Measurements from ENCODE around the gene PPTC7. TPM values are rescaled to one million over a fixed set of nuclear protein-coding genes. Genes with fewer than 3 reads are reported as not detected.
"Not testable (repeated sequence)": the region's sequence is repeated elsewhere in the genome, so short reads cannot be mapped to it uniquely, and the experiment has no call there.

Gene PPTC7
- polyA plus RNA-seq, 1 experiment, result 11.4 TPM

DNA sequence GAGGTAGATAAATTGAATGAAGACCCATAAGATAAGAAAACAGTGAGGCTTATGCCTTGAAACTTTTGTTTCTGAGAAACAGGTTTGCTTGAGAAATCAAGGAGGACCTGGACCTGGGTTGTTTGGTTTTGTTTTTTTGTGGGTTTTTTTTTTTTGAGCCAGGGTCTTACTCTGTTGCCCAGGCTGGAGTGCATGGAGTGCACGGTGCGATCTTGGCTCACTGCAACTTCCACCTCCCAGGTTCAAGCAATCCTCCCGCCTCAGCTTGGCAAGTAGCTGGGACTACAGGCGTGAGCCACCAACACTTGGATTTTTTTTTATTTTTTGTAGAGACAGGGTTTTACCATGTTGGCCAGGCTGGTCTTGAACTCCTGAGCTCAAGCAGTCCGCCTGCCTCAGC, 9.0 kb upstream of the PPTC7 start:
- Histone ChIP-seq H3K9me3 (ENCODE audit: control insufficient read depth, insufficient read depth, low read length) (no peaks in the 10 kb centered on the region), H3K27ac (ENCODE audit: low read depth, low read length) (no peak overlapping the region), H3K4me3 (ENCODE audit: low read depth, low read length) (no peak overlapping the region), H3K27me3 (ENCODE audit: control insufficient read depth, insufficient read depth, low read length) (no peaks in the 10 kb centered on the region)
- DNase-seq (ENCODE audit: low read depth, low spot score), result no peak
- TF ChIP-seq, protein P1, sequence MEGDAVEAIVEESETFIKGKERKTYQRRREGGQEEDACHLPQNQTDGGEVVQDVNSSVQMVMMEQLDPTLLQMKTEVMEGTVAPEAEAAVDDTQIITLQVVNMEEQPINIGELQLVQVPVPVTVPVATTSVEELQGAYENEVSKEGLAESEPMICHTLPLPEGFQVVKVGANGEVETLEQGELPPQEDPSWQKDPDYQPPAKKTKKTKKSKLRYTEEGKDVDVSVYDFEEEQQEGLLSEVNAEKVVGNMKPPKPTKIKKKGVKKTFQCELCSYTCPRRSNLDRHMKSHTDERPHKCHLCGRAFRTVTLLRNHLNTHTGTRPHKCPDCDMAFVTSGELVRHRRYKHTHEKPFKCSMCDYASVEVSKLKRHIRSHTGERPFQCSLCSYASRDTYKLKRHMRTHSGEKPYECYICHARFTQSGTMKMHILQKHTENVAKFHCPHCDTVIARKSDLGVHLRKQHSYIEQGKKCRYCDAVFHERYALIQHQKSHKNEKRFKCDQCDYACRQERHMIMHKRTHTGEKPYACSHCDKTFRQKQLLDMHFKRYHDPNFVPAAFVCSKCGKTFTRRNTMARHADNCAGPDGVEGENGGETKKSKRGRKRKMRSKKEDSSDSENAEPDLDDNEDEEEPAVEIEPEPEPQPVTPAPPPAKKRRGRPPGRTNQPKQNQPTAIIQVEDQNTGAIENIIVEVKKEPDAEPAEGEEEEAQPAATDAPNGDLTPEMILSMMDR (IDR thresholded peaks at IDR 0.05; ENCODE audit: low read depth, low read length), result no peak
- ChIA-PET POLR2A (no interaction called here), CTCF (interaction anchor here (4.8 kb wide), 1 partner anchor 9 kb away, joined by 35 read pairs; no protein-coding TSS in a partner anchor)

DNA sequence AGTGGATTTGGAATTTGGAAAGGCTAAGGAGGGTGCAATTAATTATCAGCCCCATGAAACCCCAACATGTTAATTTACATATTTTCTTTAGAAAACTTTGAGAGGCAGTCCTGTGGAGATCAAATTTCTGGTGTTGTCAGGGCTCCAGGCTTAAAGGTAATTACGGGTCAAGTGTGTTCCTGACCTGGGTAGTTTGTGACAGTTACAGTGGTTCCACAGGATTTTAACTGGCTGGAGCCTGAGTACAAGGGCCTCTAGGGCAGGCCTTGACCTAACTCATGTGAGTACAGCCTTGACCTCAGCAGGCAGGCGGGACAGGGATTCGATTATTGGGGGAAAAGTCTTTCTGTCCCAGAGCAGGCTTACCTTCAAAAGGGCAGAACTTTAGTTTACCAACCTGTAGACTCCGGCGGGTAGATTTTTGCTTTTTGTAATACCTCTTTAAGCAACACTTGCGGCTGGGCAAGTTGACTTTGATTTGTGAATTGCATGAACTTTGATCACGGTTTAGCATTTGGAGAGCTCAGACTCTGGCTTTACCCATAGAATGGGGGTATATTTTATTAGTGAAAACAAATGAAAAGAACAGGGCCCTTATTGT, 8.4 kb upstream of the PPTC7 start:
- no peaks in the 10 kb centered on the region for H3K27me3 ChIP-seq (ENCODE audit: control insufficient read depth, insufficient read depth, low read length)
- no peaks in the 10 kb centered on the region for H3K9me3 ChIP-seq (ENCODE audit: control insufficient read depth, insufficient read depth, low read length)
- POLR2A ChIA-PET, result no interaction called here
- H3K4me3 ChIP-seq (ENCODE audit: low read depth, low read length), result no peak overlapping the region
- TF ChIP-seq, protein P1 (IDR thresholded peaks at IDR 0.05; ENCODE audit: low read depth, low read length), result no peak
- CTCF ChIA-PET, result interaction anchor here (1.7 to 4.8 kb wide), 3 partner anchors 10 to 142 kb away, joined by 6 to 35 read pairs (median 8); partner anchors contain the start of gene ARPC3
- DNase-seq (ENCODE audit: low read depth, low spot score), result no peak
- H3K27ac ChIP-seq (ENCODE audit: low read depth, low read length), result no peak overlapping the region

DNA sequence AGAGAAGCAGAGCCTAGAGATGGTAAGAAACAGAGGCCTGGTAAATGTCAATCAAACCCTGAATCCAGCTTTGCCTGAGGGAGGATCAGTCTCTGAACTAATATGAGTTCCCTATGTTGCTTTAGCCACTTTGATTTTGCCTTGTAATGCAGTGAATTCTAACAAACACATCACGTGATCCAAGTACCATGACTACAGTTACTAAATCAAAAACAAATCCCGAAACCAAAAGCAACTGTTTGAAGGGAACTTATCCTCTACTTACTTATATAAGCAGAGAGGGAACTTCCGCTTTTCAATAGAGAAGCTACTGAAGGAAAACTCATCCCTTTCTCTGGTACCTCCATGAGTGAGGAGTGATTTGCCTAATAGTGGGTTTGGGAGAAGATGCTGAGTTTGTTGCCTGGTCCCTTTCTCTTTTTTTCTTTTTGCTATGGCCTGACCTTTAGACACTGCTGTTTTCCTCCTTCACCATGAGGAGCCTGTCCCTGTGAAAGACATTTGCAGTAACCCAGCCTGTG, 7.7 kb upstream of the PPTC7 start:
- H3K9me3 ChIP-seq (ENCODE audit: control insufficient read depth, insufficient read depth, low read length), result no peaks in the 10 kb centered on the region
- no peak for DNase-seq (ENCODE audit: low read depth, low spot score)
- TF ChIP-seq, protein P1 (IDR thresholded peaks at IDR 0.05; ENCODE audit: low read depth, low read length), result no peak
- ChIA-PET POLR2A (no interaction called here), CTCF (interaction anchor here (0.6 to 4.8 kb wide), 4 partner anchors 10 to 141 kb away, joined by 3 to 35 read pairs (median 7); partner anchors contain the start of gene ARPC3)
- peak overlapping the region; percentile 21 for H3K27ac ChIP-seq (ENCODE audit: low read depth, low read length)
- no peaks in the 10 kb centered on the region for H3K27me3 ChIP-seq (ENCODE audit: control insufficient read depth, insufficient read depth, low read length)
- H3K4me3 ChIP-seq (ENCODE audit: low read depth, low read length), result no peak overlapping the region

DNA sequence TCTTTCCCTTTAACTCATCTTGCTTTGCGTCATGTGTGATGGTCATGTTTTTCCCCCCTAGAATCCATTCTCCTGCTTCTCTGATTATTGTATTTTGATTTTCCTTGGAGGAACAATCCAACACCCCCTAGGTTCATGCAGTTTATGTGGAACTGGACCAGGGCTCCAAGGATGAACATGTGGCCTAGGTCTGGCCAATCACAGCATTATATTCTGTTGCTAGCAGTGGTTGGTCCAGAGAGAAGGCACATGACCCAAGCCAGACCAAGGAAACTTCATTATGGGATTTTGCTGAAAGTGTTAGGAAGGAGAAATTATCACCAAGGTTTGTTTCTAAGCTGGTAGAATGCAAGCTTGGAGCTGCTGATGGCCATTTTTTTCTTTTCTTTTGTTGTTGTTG, 6.9 kb upstream of the PPTC7 start:
- POLR2A ChIA-PET, result interaction anchor here (0.7 kb wide), 1 partner anchor 117 kb away, joined by 3 read pairs; no protein-coding TSS in a partner anchor
- CTCF ChIA-PET, result interaction anchor here (1.7 to 4.8 kb wide), 3 partner anchors 11 to 140 kb away, joined by 6 to 35 read pairs (median 8); partner anchors contain the start of gene ARPC3

DNA sequence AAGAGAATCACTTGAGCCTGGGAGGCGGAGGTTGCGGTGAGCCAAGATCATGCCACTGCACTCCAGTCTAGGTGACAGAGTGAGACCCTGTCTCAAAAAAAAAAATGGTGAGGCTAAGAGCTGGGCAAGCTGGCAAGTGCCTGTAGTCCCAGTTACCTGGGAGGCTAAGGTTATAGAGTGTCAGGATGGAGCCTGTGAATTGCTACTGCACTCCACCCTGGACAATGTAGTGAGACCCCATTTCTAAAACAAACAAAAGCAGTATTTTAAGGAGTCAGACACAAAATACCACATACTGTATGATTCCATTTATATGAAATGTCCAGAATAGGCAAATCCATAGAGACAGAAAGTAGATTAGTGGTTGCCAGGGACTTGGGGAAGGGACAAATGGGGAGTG, 4.0 kb upstream of the PPTC7 start:
- H3K4me3 ChIP-seq (ENCODE audit: low read depth, low read length); CTCF ChIA-PET; POLR2A ChIA-PET; DNase-seq (ENCODE audit: low read depth, low spot score); H3K27me3 ChIP-seq (ENCODE audit: control insufficient read depth, insufficient read depth, low read length); H3K27ac ChIP-seq (ENCODE audit: low read depth, low read length); H3K9me3 ChIP-seq (ENCODE audit: control insufficient read depth, insufficient read depth, low read length): not testable (repeated sequence)

More for the DNA sequence above, 6.9 kb upstream of the PPTC7 start:
- Histone ChIP-seq H3K4me3 (ENCODE audit: low read depth, low read length) (no peak overlapping the region), H3K27me3 (ENCODE audit: control insufficient read depth, insufficient read depth, low read length) (no peaks in the 10 kb centered on the region), H3K9me3 (ENCODE audit: control insufficient read depth, insufficient read depth, low read length) (no peaks in the 10 kb centered on the region), H3K27ac (ENCODE audit: low read depth, low read length) (no peak overlapping the region)
- no peak for DNase-seq (ENCODE audit: low read depth, low spot score)
- TF ChIP-seq, protein P1 (IDR thresholded peaks at IDR 0.05; ENCODE audit: low read depth, low read length), result no peak

All from AG04450 (cell line).